Uterus (tissue), 4 donors: ENCODE results near the gene RCAN1. TPM values are rescaled to one million over a fixed set of nuclear protein-coding genes. Genes with fewer than 3 reads are reported as not detected.

ENCODE experiments used
- DNase-seq, 2 donors: peaks; one replicate each; pipeline ENCODE4 v3.0.0-alpha.2; 2019 to 2020
- H3K27ac ChIP-seq, 2 donors: fragments of 200-600 bp; sonication (generic); 1 replicate in 1 of 2; 2 replicates in 1 of 2; pipeline ENCODE4 v1.5.1; 2016 to 2018
- H3K27me3 ChIP-seq, 2 donors: fragments of 200-600 bp; sonication (generic); one replicate each; pipeline ENCODE4 v1.5.1; 2018 to 2019; ENCODE audit warnings: control low read depth in 1 of 2
- H3K36me3 ChIP-seq, 2 donors: fragments of 200-600 bp; sonication (generic); one replicate each; pipeline ENCODE4 v1.5.1; 2019; ENCODE audit warnings: control low read depth in 1 of 2
- H3K4me1 ChIP-seq, 2 donors: fragments of 200-600 bp; sonication (generic); one replicate each; pipeline ENCODE4 v1.5.1; 2018 to 2019; ENCODE audit warnings: control low read depth in 1 of 2
- H3K4me3 ChIP-seq, 2 donors: fragments of 200-600 bp; sonication (generic); 1 replicate in 1 of 2; 2 replicates in 1 of 2; pipeline ENCODE4 v1.5.1; 2018 to 2019; ENCODE audit warnings: mild to moderate bottlenecking in 1 of 2
- H3K9me3 ChIP-seq, 2 donors: fragments of 200-600 bp; sonication (generic); one replicate each; pipeline ENCODE4 v1.5.1; 2019; ENCODE audit warnings: control low read depth in 1 of 2
- POLR2A ChIP-seq, 2 donors: fragments of 450-650 bp; IDR thresholded peaks; one replicate each; pipeline ENCODE4 v1.6.1; 2016; ENCODE audit warnings: antibody characterized with exemption in 2 of 2, mild to moderate bottlenecking in 1 of 2, moderate library complexity in 1 of 2
- intact Hi-C: fragments of 100-400 bp; cut with DNase I; formaldehyde crosslinking; loops from one replicate; pipeline ENCODE4 v1.15.1; 2023; ENCODE audit warnings: low total_unique reads
- total RNA-seq, 4 donors: library from RNA; depleted of rRNA in 3 of 4; stranded (reverse); fragments of >200 nt in 3 of 4; gene quantifications; one replicate each; pipeline versions ENCODE4 v1.1.0 to v1.2.4, GENCODE V29; 2014 to 2023
- TF ChIP-seq, protein P1 (sequence below), 4 experiments: fragments of 200-600 bp in 2 of 4; fragments of 450-650 bp in 2 of 4; sonication (generic) in 2 of 4; IDR thresholded peaks; one replicate each; pipeline ENCODE4 v1.5.1; 2016 to 2019; ENCODE audit warnings: antibody characterized with exemption in 4 of 4, mild to moderate bottlenecking in 2 of 4, moderate library complexity in 1 of 4
- donor health status: DM: yes; HTN: yes; CAD: no.

RCAN1 gene
- total RNA-seq, 4 donors from 2014 or later, result 12.4 to 22.5 (median 16.5) TPM

DNA sequence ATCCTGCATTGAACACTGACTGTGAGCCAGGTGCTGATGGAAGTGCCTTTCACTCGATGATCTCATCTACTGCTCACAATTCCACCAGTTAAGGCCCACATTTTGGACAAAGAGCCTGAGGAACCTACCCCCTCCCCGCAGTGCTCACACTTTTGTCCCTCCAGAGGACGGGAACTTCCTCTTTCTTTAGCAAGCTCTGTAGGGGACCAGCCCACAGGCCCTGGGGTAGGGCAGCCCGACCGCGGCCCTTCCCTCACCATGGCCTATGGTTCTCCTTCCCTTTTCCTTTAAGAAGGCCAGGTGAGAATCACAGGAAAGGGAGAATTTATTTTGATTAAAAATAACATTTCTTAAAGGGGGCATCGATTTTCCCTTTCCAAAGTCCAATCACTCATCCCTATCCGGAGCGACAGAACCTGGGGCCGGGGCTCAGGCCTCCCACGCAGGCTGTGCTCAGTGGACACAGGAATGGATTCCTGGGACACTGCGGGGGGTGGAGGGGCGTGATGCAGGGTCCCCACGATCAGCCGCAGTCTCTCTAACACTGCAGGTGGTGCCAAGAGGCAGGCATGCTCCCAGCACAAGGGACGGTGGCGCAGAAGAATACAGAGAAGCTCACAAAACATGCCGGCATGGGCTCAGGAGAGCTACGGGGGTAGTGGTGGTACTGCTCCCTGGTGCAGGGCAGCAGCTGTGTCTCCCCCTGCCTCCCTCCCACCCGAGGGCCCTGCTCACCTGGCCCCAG, 94.0 kb downstream of the RCAN1 start:
- DNase-seq, result no peak
- peaks cover 0 to 6% of the 10 kb centered on the region in 2 donors for H3K4me1 ChIP-seq
- no peaks in the 10 kb centered on the region for H3K9me3 ChIP-seq
- intact Hi-C loops, result no loop called here
- H3K27ac ChIP-seq, result no peak overlapping the region
- no peak for TF ChIP-seq POLR2A (IDR thresholded peaks at IDR 0.05)
- TF ChIP-seq, protein P1, sequence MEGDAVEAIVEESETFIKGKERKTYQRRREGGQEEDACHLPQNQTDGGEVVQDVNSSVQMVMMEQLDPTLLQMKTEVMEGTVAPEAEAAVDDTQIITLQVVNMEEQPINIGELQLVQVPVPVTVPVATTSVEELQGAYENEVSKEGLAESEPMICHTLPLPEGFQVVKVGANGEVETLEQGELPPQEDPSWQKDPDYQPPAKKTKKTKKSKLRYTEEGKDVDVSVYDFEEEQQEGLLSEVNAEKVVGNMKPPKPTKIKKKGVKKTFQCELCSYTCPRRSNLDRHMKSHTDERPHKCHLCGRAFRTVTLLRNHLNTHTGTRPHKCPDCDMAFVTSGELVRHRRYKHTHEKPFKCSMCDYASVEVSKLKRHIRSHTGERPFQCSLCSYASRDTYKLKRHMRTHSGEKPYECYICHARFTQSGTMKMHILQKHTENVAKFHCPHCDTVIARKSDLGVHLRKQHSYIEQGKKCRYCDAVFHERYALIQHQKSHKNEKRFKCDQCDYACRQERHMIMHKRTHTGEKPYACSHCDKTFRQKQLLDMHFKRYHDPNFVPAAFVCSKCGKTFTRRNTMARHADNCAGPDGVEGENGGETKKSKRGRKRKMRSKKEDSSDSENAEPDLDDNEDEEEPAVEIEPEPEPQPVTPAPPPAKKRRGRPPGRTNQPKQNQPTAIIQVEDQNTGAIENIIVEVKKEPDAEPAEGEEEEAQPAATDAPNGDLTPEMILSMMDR (IDR thresholded peaks at IDR 0.05), result no peak
- H3K27me3 ChIP-seq, result no peaks in the 10 kb centered on the region
- H3K4me3 ChIP-seq, result no peak overlapping the region
- no peaks in the 10 kb centered on the region for H3K36me3 ChIP-seq

DNA sequence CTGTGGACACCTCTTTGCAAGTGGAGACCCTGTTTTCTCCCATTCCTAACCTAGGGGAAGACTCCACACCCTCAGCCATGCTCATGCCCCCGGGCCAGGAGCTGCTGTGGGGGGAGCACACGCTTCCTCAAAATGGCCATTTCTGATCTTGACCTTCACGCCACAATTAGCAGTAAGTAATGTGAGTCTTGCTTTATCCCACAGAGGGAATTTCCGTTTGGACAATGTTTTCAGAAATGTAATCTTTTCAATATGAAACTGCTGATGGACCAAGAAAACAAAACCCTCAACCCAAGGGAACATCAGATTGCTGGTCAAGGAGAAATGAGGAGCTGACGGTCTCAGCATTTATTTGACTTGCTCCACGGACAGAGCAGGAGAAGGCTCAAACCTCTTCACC, 94.6 kb downstream of the RCAN1 start:
- H3K4me1 ChIP-seq, result peaks cover 0 to 6% of the 10 kb centered on the region in 2 donors
- DNase-seq, result no peak
- H3K4me3 ChIP-seq, result no peak overlapping the region
- H3K36me3 ChIP-seq, result no peaks in the 10 kb centered on the region
- H3K27ac ChIP-seq, result no peak overlapping the region
- H3K9me3 ChIP-seq, result no peaks in the 10 kb centered on the region
- TF ChIP-seq, protein P1 (IDR thresholded peaks at IDR 0.05), result no peak
- no peak for TF ChIP-seq POLR2A (IDR thresholded peaks at IDR 0.05)
- no peaks in the 10 kb centered on the region for H3K27me3 ChIP-seq
- intact Hi-C loops, result no loop called here

DNA sequence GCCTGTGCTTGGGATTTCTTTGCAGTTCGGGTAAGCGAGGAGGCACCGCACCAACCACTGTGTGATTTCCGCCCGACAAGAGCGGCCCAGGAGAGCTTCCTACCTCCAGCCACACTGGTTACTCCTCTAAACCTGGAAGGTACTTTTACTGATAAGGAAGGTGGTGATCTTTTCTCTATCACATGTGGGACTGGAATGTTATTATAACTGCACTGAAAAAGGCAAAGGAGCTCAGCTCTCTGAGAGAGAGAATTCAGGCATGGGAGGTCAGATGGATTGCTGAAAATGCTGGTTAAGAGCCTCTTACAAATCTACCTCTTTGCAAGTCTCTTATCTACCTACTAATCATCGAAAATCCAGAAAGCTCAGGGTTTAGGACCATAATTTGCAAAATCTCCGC, 95.2 kb downstream of the RCAN1 start:
- no peak overlapping the region for H3K4me3 ChIP-seq
- intact Hi-C loops, result no loop called here
- no peaks in the 10 kb centered on the region for H3K36me3 ChIP-seq
- peaks cover 0 to under 1% of the 10 kb centered on the region in 2 donors for H3K4me1 ChIP-seq
- TF ChIP-seq, protein P1 (IDR thresholded peaks at IDR 0.05), result no peak
- no peak for TF ChIP-seq POLR2A (IDR thresholded peaks at IDR 0.05)
- H3K27ac ChIP-seq, result no peak overlapping the region
- H3K27me3 ChIP-seq, result no peaks in the 10 kb centered on the region
- DNase-seq, result no peak
- no peaks in the 10 kb centered on the region for H3K9me3 ChIP-seq

- TF ChIP-seq, protein P1 (IDR thresholded peaks at IDR 0.05), result no peak
- TF ChIP-seq POLR2A (IDR thresholded peaks at IDR 0.05), result no peak
- H3K9me3 ChIP-seq, result no peaks in the 10 kb centered on the region
- H3K27ac ChIP-seq, result no peak overlapping the region
- H3K4me3 ChIP-seq, result no peak overlapping the region
- H3K4me1 ChIP-seq, result no peaks in the 10 kb centered on the region
- intact Hi-C loops, result no loop called here
- DNase-seq, result no peak
- H3K36me3 ChIP-seq, result no peaks in the 10 kb centered on the region
- H3K27me3 ChIP-seq, result no peaks in the 10 kb centered on the region
Measured at GRCh38 chr21:34519016-34519415, 95.9 kb downstream of the RCAN1 start.

DNA sequence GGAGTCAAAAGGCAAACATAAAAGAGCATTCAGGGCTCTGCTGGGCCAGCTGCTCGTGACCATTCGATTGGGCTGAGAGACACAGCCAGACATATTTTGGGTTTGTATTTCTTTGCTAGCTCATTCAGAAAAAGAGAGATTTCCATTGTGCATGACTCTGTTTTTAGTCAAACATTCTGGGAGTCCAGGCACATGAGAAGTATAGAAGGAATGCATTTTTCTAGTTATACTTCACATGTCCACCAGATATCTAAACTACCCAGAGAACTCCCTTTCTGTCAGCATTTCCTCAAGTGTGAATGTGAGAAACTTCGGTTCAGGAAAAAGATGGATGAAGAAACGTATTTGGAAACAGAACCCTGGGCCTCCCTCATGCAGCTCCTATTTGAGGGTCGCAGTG, 96.6 kb downstream of the RCAN1 start:
- no peak for DNase-seq
- H3K27me3 ChIP-seq, result no peaks in the 10 kb centered on the region
- H3K9me3 ChIP-seq, result no peaks in the 10 kb centered on the region
- H3K27ac ChIP-seq, result no peak overlapping the region
- TF ChIP-seq, protein P1 (IDR thresholded peaks at IDR 0.05), result no peak
- TF ChIP-seq POLR2A (IDR thresholded peaks at IDR 0.05), result no peak
- H3K36me3 ChIP-seq, result no peaks in the 10 kb centered on the region
- intact Hi-C loops, result no loop called here
- H3K4me3 ChIP-seq, result no peak overlapping the region
- no peaks in the 10 kb centered on the region for H3K4me1 ChIP-seq
